T-helper 1 cell treated with Interleukin-12 subunit alpha and Interleukin-12 subunit beta and Interleukin-4 antibody, amounts not matched to agents 30 μg/mL and 1 μg/mL, for 36 hours (primary cell): ENCODE data around the gene VASN.
A peak's percentile ranks its signal among the peaks of the same experiment; 100 is the strongest.

ENCODE experiments used
- H3K27ac Mint-ChIP-seq: one replicate; pipeline ENCODE4 v1.8.0; 2021; ENCODE audit warnings: mild to moderate bottlenecking, mixed read lengths
- H3K27me3 Mint-ChIP-seq: one replicate; pipeline ENCODE4 v1.8.0; 2021; ENCODE audit warnings: low read depth, mixed read lengths
- H3K36me3 Mint-ChIP-seq: one replicate; pipeline ENCODE4 v1.8.0; 2021; ENCODE audit warnings: low read depth, mixed read lengths
- H3K4me1 Mint-ChIP-seq: one replicate; pipeline ENCODE4 v1.8.0; 2021; ENCODE audit warnings: low read depth, mixed read lengths
- H3K4me3 Mint-ChIP-seq: one replicate; pipeline ENCODE4 v1.8.0; 2021; ENCODE audit warnings: mild to moderate bottlenecking, moderate library complexity, mixed read lengths
- H3K9me3 Mint-ChIP-seq: one replicate; pipeline ENCODE4 v1.8.0; 2021; ENCODE audit warnings: mixed read lengths

Gene VASN

GRCh38 chr16:4369007-4369733 lies 2.5 kb upstream of the VASN start:
- H3K9me3 Mint-ChIP-seq = no peaks in the 10 kb centered on the region
- no peak overlapping the region for H3K27ac Mint-ChIP-seq
- no peaks in the 10 kb centered on the region for H3K36me3 Mint-ChIP-seq
- H3K4me3 Mint-ChIP-seq = no peak overlapping the region
- H3K27me3 Mint-ChIP-seq = no peaks in the 10 kb centered on the region
- peaks cover 2% of the 10 kb centered on the region for H3K4me1 Mint-ChIP-seq

GRCh38 chr16:4370151-4370550 lies 1.5 kb upstream of the VASN start:
- no peak overlapping the region for H3K4me3 Mint-ChIP-seq
- no peak overlapping the region for H3K27ac Mint-ChIP-seq
- H3K4me1 Mint-ChIP-seq = peaks cover 2% of the 10 kb centered on the region
- H3K27me3 Mint-ChIP-seq = no peaks in the 10 kb centered on the region
- H3K36me3 Mint-ChIP-seq = no peaks in the 10 kb centered on the region
- no peaks in the 10 kb centered on the region for H3K9me3 Mint-ChIP-seq

- H3K27me3 Mint-ChIP-seq = no peaks in the 10 kb centered on the region
- no peak overlapping the region for H3K4me3 Mint-ChIP-seq
- peaks cover 3% of the 10 kb centered on the region for H3K4me1 Mint-ChIP-seq
- H3K27ac Mint-ChIP-seq = no peak overlapping the region
- no peaks in the 10 kb centered on the region for H3K9me3 Mint-ChIP-seq
- H3K36me3 Mint-ChIP-seq = no peaks in the 10 kb centered on the region
Observed at GRCh38 chr16:4370570-4371356, 885 bp upstream of the VASN start.

GRCh38 chr16:4372001-4372577 lies 441 bp downstream of the VASN start:
- no peaks in the 10 kb centered on the region for H3K27me3 Mint-ChIP-seq
- H3K27ac Mint-ChIP-seq = no peak overlapping the region
- H3K9me3 Mint-ChIP-seq = no peaks in the 10 kb centered on the region
- no peaks in the 10 kb centered on the region for H3K36me3 Mint-ChIP-seq
- H3K4me1 Mint-ChIP-seq = peaks cover 4% of the 10 kb centered on the region
- peak overlapping the region; percentile 34 for H3K4me3 Mint-ChIP-seq

GRCh38 chr16:4372578-4373355 lies 1.1 kb downstream of the VASN start:
- Mint-ChIP-seq H3K27me3 (no peaks in the 10 kb centered on the region), H3K27ac (no peak overlapping the region), H3K36me3 (peaks cover under 1% of the 10 kb centered on the region), H3K4me1 (peaks cover 4% of the 10 kb centered on the region), H3K9me3 (no peaks in the 10 kb centered on the region), H3K4me3 (no peak overlapping the region)

- H3K36me3 Mint-ChIP-seq = peaks cover 3% of the 10 kb centered on the region
- no peak overlapping the region for H3K4me3 Mint-ChIP-seq
- H3K4me1 Mint-ChIP-seq = peaks cover 4% of the 10 kb centered on the region
- no peaks in the 10 kb centered on the region for H3K9me3 Mint-ChIP-seq
- no peak overlapping the region for H3K27ac Mint-ChIP-seq
- H3K27me3 Mint-ChIP-seq = no peaks in the 10 kb centered on the region
Observed at GRCh38 chr16:4373356-4373908, 1.8 kb downstream of the VASN start.

GRCh38 chr16:4373909-4374742 lies 2.5 kb downstream of the VASN start:
- Mint-ChIP-seq H3K27me3 (no peaks in the 10 kb centered on the region), H3K27ac (no peak overlapping the region), H3K9me3 (no peaks in the 10 kb centered on the region), H3K36me3 (peaks cover 3% of the 10 kb centered on the region), H3K4me1 (peaks cover 4% of the 10 kb centered on the region), H3K4me3 (no peak overlapping the region)

- Mint-ChIP-seq H3K27ac (no peak overlapping the region), H3K27me3 (no peaks in the 10 kb centered on the region), H3K4me1 (peaks cover 4% of the 10 kb centered on the region), H3K36me3 (peaks cover 3% of the 10 kb centered on the region), H3K4me3 (no peak overlapping the region), H3K9me3 (no peaks in the 10 kb centered on the region)
Observed at GRCh38 chr16:4375717-4376116, 4.1 kb downstream of the VASN start.

GRCh38 chr16:4376126-4376892 lies 4.7 kb downstream of the VASN start:
- Mint-ChIP-seq H3K9me3 (no peaks in the 10 kb centered on the region), H3K4me1 (peaks cover 4% of the 10 kb centered on the region), H3K27ac (no peak overlapping the region), H3K4me3 (no peak overlapping the region), H3K27me3 (no peaks in the 10 kb centered on the region), H3K36me3 (peaks cover 3% of the 10 kb centered on the region)

GRCh38 chr16:4376893-4377572 lies 5.4 kb downstream of the VASN start:
- Mint-ChIP-seq H3K27me3 (no peaks in the 10 kb centered on the region), H3K4me1 (peaks cover 4% of the 10 kb centered on the region), H3K4me3 (no peak overlapping the region), H3K9me3 (no peaks in the 10 kb centered on the region), H3K27ac (no peak overlapping the region), H3K36me3 (peaks cover 3% of the 10 kb centered on the region)

- no peak overlapping the region for H3K27ac Mint-ChIP-seq
- H3K4me1 Mint-ChIP-seq = peaks cover 2% of the 10 kb centered on the region
- H3K36me3 Mint-ChIP-seq = peaks cover 3% of the 10 kb centered on the region
- no peak overlapping the region for H3K4me3 Mint-ChIP-seq
- no peaks in the 10 kb centered on the region for H3K27me3 Mint-ChIP-seq
- no peaks in the 10 kb centered on the region for H3K9me3 Mint-ChIP-seq
Observed at GRCh38 chr16:4377573-4378154, 6.0 kb downstream of the VASN start.

GRCh38 chr16:4378161-4378666 lies 6.6 kb downstream of the VASN start:
- H3K27me3 Mint-ChIP-seq = no peaks in the 10 kb centered on the region
- peaks cover 5% of the 10 kb centered on the region for H3K36me3 Mint-ChIP-seq
- peaks cover 2% of the 10 kb centered on the region for H3K4me1 Mint-ChIP-seq
- H3K9me3 Mint-ChIP-seq = no peaks in the 10 kb centered on the region
- H3K27ac Mint-ChIP-seq = no peak overlapping the region
- no peak overlapping the region for H3K4me3 Mint-ChIP-seq
